Adrenal gland (tissue), 12 donors: ENCODE data around the gene DIRAS2. TPM values are rescaled to one million over a fixed set of nuclear protein-coding genes. Genes with fewer than 3 reads are reported as not detected.

ENCODE experiments used
- DNase-seq, 7 donors: peaks; one replicate each; pipeline ENCODE4 v3.0.0-alpha.2; 2019 to 2020
- H3K27ac ChIP-seq, 5 donors: fragments of 200-600 bp; sonication (generic) in 4 of 5; 1 replicate in 3 of 5; 2 replicates in 2 of 5; pipeline versions ENCODE4 v1.5.1 to v1.8.0; 2016 to 2020; ENCODE audit warnings: mild to moderate bottlenecking in 1 of 5
- H3K27me3 ChIP-seq: fragments of 200-600 bp; 2 replicates; pipeline ENCODE4 v1.8.0; 2021
- H3K36me3 ChIP-seq, 2 donors: fragments of 200-600 bp; replicated peaks in 1 of 2; 1 replicate in 1 of 2; 2 replicates in 1 of 2; pipeline versions ENCODE4 v1.5.1 to v1.8.0; 2018 to 2022
- H3K4me1 ChIP-seq, 2 donors: fragments of 200-600 bp; replicated peaks in 1 of 2; 1 replicate in 1 of 2; 2 replicates in 1 of 2; pipeline versions ENCODE4 v1.5.1 to v1.8.0; 2018 to 2021
- H3K4me3 ChIP-seq, 4 donors: fragments of 200-600 bp; sonication (generic) in 3 of 4; one replicate each; pipeline ENCODE4 v1.5.1; 2016 to 2018
- H3K9me3 ChIP-seq, 3 donors: fragments of 200-600 bp; sonication (generic) in 1 of 3; replicated peaks in 1 of 3; 1 replicate in 2 of 3; 2 replicates in 1 of 3; pipeline versions ENCODE4 v1.5.1 to v1.8.0; 2016 to 2021
- CTCF ChIP-seq, 6 experiments: fragments of 450-650 bp in 4 of 6; fragments of 200-600 bp in 2 of 6; sonication (generic) in 1 of 6; IDR thresholded peaks; 1 replicate in 5 of 6; 2 replicates in 1 of 6; pipeline versions ENCODE4 v1.5.1 to v1.8.0; 2016 to 2021; ENCODE audit warnings: antibody characterized with exemption in 6 of 6, mild to moderate bottlenecking in 2 of 6, moderate library complexity in 1 of 6
- POLR2A ChIP-seq, 2 donors: fragments of 450-650 bp; IDR thresholded peaks; one replicate each; pipeline ENCODE4 v1.6.1; 2017; ENCODE audit warnings: antibody characterized with exemption in 2 of 2, mild to moderate bottlenecking in 2 of 2, moderate library complexity in 1 of 2
- whole genome bisulfite sequencing, 4 donors: extraction: QIAGEN DNeasy Blood & Tissue Kit in 2 of 4; methylation state at CpG; one replicate each; pipeline versions ENCODE4 v1.1.5 to v1.1.7; 2013 to 2017; 5-methylcytosine and 5-hydroxymethylcytosine counted together
- intact Hi-C, 2 donors: fragments of 100-400 bp; cut with DNase I; formaldehyde crosslinking; loops; one replicate each; pipeline versions ENCODE4 v1.14.1 to v1.15.0; 2022 to 2023
- polyA plus RNA-seq, 3 donors: library from polyadenylated mRNA; stranded (reverse); fragments of 200-250 nt in 2 of 3; fragments of 350-450 nt in 1 of 3; fragmentation: Illumina TruSeq in 1 of 3; extraction: RNeasy Lipid Tissue Mini Kit (QIAGEN cat#74804) in 1 of 3; gene quantifications; one replicate each; pipeline ENCODE4 v1.2.3, GENCODE V29; 2013 to 2014
- total RNA-seq, 9 donors: library from RNA; depleted of rRNA in 4 of 9; stranded (reverse); fragments of >200 nt in 4 of 9; fragments of 120-200 nt in 1 of 9; fragmentation: NEBNext Ultra II Directional in 1 of 9; extraction: Animal tissue kit (Norgen Biotek cat#: 25700) in 1 of 9; gene quantifications; one replicate each; pipeline versions ENCODE4 v1.1.0 to v1.2.4, GENCODE V29; 2013 to 2023
- donor health status: healthy with polysubstance abuse.
- donor health status: Bipolar disorder and iron deficiency.
- donor health status: DM: yes; HTN: yes; CAD: no.
- donor health status: DM: no; HTN: no; CAD: no.
- donor health status: DM: no; HTN: no; CAD: no.
- donor health status: DM: yes; HTN: yes; CAD: no.

Gene DIRAS2
- total and polyA plus RNA-seq, 12 donors = 0.06 to 3.1 (median 1.2) TPM; not detected in 3

- Histone ChIP-seq H3K4me1 (no peaks in the 10 kb centered on the region), H3K4me3 (no peak overlapping the region), H3K36me3 (no peaks in the 10 kb centered on the region), H3K9me3 (no peaks in the 10 kb centered on the region), H3K27me3 (peaks cover 4% of the 10 kb centered on the region), H3K27ac (no peak overlapping the region)
- no peak for DNase-seq
- WGBS, 4 donors = 87 to 92% (median 90%) methylated on average over 15 to 18 of the region's 18 CpGs
- intact Hi-C loops = no loop called here
- no peak for TF ChIP-seq CTCF (IDR thresholded peaks at IDR 0.05)
- no peak for TF ChIP-seq POLR2A (IDR thresholded peaks at IDR 0.05)
Measured at GRCh38 chr9:90613502-90613901, 29.1 kb downstream of the DIRAS2 start.

- Histone ChIP-seq H3K4me3 (no peak overlapping the region), H3K27ac (no peak overlapping the region), H3K36me3 (no peaks in the 10 kb centered on the region), H3K27me3 (peaks cover 4% of the 10 kb centered on the region), H3K9me3 (no peaks in the 10 kb centered on the region), H3K4me1 (no peaks in the 10 kb centered on the region)
- TF ChIP-seq POLR2A (IDR thresholded peaks at IDR 0.05) (no peak), CTCF (IDR thresholded peaks at IDR 0.05) (no peak)
- DNase-seq = no peak
- intact Hi-C loops = no loop called here
- 87 to 92% (median 88%) methylated on average over 14 of the region's 14 CpGs for WGBS, 4 donors
Measured at GRCh38 chr9:90612957-90613356, 29.7 kb downstream of the DIRAS2 start.

GRCh38 chr9:90611568-90611967, 31.1 kb downstream of the DIRAS2 start:
- Histone ChIP-seq H3K9me3 (no peaks in the 10 kb centered on the region), H3K27me3 (peaks cover 4% of the 10 kb centered on the region), H3K4me1 (no peaks in the 10 kb centered on the region), H3K4me3 (no peak overlapping the region), H3K27ac (no peak overlapping the region), H3K36me3 (no peaks in the 10 kb centered on the region)
- no peak for DNase-seq
- intact Hi-C loops = no loop called here
- TF ChIP-seq POLR2A (IDR thresholded peaks at IDR 0.05) = no peak
- no peak for TF ChIP-seq CTCF (IDR thresholded peaks at IDR 0.05)
- 35 to 66% (median 55%) methylated on average over 2 to 3 of the region's 3 CpGs for WGBS, 4 donors

GRCh38 chr9:90611121-90611520, 31.5 kb downstream of the DIRAS2 start:
- Histone ChIP-seq H3K36me3 (no peaks in the 10 kb centered on the region), H3K27ac (no peak overlapping the region), H3K4me3 (no peak overlapping the region), H3K9me3 (no peaks in the 10 kb centered on the region), H3K4me1 (no peaks in the 10 kb centered on the region), H3K27me3 (peaks cover 4% of the 10 kb centered on the region)
- no peak for DNase-seq
- intact Hi-C loops = no loop called here
- TF ChIP-seq CTCF (IDR thresholded peaks at IDR 0.05) (no peak), POLR2A (IDR thresholded peaks at IDR 0.05) (no peak)
- 75 to 87% (median 86%) methylated on average over 7 of the region's 7 CpGs for WGBS, 4 donors
